IPS DF 19.7 (cell line): ENCODE measurements around the gene ST6GAL2.
A peak's percentile ranks its signal among the peaks of the same experiment; 100 is the strongest.

Experiments
- DNase-seq: peaks from one replicate; pipeline ENCODE4 v3.0.0-alpha.2; 2013; ENCODE audit warnings: low read depth, low spot score

ST6GAL2 gene

DNA sequence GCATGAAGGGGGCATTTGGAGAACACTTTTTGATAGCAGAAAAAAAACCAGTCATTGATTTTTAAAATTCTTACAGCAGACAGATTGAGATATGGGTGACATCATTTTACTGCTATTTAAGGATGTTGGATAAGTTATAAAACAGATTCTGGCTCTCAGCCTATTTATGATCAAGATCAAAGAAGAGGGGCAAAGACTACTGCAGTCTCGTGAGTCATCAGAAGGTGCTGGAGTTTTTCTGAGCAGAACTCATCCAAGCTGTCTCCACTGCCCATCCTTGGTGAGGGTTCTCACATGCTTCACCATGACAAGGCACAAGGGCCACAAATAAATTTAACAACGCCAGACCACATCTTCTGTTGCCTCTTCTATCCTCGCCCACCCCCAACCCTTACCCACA lies 58.8 kb downstream of the ST6GAL2 start:
- DNase-seq, result no peak

DNA sequence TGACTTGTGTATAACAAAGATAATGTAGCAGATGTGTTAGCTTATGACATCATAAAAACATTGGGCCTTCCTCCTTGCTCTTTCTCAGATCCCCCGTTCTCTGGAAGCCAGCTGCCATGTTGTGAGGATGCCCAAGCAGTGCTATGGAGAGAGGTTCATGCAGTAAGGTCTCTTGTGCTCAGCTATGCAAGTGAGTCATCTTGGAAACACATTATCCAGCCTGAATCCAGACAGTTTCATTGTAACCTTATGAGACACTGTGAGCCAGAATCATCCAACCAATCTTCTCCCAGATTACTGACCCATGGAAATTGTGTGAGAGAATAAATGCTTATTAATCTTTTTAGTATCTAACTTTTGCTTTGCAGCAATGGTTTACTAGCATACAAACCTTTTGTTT lies 60.8 kb downstream of the ST6GAL2 start:
- no peak for DNase-seq

DNA sequence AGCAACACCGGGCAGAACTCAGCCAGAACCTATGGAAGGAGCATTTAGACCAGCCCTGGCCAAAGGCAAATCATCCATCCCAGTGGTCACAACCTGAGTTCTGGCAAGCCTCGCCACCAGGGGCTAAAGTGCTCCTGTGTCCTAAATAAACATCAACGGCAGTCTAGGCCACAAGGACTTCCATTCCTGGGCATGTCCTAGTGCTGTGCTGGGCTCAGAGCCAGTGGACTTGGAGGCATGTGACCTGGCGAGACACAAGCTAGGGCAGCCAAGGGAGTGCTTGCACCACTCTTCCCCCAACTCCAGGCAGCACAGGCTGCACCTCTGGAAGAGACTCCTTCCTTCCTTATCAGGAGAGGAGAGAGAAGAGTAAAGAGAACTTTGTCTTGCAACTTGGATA lies 69.0 kb downstream of the ST6GAL2 start:
- no peak for DNase-seq

DNA sequence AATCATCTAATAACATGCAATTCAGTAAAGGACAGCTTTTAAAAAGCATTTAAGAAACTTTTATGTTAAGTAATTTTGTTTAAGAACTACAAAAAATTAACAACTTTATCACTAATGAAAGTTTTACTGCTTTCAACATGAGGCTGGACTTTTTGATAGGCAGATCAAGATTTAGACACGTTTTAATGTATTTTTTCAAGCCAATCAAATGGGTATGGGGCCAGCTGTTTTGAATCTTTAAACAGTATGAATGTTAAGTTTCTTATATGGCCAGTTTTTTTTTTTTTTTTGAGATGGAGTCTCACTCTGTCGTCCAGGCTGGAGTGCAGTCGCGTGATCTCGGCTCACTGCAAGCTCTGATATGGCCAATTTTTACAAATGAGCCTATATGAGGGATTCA lies 73.1 kb downstream of the ST6GAL2 start:
- DNase-seq, result no peak

DNA sequence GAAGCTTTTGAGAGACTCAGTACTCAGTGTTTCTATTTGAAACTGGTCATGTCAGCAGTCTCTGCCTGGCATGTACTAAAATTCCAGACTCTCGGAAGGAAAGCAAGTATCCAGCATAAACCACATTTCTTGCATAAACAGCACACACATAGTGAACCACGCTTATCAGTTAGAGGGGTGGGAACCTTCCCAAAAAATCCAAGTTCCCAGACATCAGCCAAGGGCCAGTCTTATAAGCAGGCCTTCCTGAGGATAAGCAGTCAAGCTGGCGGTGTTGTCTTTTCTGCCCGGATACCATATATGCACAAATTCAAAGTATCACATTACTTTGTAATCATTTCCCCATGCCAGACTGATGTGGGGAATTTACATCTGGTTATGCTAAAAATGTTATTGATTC lies 73.6 kb downstream of the ST6GAL2 start:
- no peak for DNase-seq

DNA sequence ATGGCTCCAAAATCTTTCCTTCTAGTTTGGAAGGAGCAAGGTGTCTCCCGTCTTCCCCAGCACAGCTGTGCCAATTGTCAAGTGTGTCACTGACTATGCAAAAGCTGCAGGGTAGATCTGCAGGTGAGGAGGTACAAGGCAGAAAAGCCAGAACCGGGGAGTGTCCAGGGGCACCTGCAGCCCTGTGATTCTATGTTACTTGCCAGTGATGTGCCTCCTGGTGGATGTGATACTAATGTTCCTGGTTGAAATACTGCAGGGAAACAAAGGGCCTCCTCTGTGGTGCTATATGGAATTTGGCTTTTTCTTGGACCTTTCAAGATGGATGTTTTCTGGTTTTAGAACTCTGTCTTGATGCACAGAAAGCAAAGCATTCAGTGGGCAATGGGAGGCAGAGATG lies 80.3 kb downstream of the ST6GAL2 start:
- no peak for DNase-seq

DNA sequence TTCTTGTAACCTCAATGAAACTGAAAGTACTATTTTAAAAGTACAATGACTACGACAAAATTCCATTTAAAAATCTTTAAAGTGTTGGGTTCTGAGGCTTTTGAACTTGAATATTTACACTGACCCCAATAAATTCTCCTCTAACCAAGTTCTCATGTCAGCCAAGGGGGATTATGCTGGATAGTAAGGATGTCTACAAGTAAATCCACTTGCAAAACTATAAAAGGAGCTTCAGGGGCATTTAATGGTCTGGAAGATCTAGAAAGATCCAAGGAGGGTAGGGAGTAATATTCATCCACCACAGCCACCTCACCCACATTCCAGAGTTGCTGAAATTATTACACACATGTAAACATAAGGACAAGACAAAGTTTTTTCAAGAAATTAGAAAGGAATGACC lies 81.8 kb downstream of the ST6GAL2 start:
- DNase-seq, result no peak

DNA sequence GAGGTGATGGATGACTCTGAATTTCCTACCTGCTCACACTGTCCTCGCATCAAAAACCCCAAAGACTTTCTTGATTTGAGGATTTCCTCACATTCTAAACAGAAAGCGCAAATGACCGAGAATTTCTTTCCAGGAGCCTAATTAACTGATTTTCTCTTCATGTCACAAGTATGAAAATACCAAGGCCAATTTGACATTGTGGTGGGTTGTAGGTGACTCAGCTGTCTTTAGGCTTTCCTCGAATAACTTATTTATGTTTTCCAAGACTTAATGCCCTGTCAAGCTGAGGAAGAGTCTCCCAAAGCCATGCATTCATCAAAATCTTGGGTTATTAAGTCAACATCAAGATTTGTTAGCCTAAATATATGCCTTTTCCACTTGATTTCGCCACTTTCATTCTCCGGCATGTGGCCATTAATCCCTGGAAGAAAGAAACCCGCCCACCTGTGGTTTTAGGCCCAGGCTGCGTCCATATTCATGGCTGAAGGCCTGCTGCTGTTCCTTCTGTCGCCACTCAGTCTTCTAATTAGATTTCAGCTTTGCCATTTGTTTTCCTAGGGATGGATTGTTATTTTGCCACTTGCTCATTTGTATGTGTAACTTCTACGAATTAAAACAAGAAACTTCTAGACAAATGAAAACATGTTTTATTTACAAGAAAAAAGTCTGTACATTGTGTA lies 84.9 kb downstream of the ST6GAL2 start:
- no peak for DNase-seq

DNA sequence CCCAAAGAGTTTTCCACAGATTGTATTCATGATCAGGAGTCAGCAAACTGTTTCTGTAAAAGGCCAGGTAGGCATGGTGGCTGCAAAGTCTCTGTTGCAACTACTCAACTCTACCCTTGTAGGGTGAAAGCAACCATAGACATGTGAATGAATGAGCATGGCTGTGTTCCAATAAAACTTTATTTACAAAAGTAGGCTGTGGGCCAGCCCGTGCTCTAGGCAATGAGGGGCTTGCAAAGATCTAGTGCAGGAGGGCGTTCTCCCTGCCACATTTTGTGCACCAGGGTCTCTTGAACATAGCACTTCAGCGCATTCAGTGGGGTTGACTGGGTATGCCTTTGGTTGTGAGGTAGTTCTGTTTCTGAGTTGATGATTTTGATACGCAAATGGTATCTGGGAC lies 85.8 kb downstream of the ST6GAL2 start:
- DNase-seq, result no peak

DNA sequence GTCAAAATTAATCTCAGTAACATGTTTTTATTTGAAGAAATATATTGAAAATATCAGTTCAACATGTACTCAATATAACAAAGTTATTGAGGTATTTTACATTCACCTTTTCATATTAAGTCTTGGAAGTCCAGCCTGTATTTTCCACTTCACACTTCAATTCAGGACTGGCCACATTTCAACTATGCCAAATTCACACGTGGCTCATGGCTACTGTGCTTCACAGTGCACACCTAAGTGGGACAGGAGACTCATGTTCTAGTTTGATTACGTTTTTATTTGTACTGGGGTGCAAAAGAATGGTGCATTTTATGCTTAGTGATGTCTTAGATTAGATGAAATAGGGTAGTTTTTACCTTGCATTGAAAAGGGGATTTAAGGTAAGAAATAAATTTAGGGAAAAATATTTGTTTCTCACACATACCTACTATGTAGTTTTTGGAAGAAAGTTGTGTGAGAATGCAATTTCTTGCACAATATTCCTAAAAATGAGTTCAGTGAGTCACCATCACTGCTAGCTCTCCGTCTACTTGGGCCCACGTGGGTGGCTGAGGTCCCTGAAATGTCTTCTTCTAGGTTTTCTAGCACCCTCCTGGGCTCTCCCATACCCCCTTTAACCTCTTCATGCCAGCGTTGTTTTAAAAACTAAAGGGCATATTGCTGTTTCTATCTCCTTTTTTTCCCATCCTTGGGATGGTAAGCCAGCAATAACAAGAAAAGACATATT lies 87.0 kb downstream of the ST6GAL2 start:
- no peak for DNase-seq

DNA sequence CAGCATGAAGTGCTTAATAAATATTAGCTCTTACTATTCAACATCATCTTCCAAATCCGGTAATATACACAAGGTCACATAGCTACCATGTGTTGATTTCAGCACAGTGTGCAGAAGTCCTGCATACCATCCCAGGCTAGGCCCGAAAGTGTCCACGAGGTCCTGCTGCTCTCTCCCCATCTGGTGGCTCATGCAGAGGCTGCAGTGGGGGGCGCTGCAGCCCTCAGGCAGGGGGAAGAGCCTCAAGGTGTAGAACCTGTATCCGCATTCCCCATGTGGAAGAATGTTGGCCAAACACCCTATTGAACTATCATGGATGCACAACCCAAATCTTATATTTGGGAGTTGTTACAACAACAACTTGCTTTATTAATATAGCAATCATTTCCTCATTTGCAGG lies 88.5 kb downstream of the ST6GAL2 start:
- DNase-seq, result no peak

DNA sequence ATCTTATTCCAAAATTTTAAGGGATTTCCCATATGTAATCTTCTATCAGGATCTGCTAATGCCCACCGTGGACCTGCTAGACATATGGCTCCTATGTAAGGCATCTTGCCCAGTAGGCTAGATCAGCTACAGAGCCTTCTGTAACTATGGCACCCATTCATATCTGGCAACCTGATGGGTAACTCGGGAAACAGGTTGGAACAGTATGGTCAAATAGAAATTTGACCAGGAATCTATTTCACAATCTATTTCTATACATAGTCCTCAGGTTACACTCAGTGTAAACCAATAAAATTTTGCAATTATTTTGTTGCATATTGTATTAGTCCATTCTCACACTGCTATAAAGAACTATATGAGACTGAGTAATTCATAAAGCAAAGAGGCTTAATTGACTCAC lies 93.3 kb downstream of the ST6GAL2 start:
- no peak for DNase-seq

DNA sequence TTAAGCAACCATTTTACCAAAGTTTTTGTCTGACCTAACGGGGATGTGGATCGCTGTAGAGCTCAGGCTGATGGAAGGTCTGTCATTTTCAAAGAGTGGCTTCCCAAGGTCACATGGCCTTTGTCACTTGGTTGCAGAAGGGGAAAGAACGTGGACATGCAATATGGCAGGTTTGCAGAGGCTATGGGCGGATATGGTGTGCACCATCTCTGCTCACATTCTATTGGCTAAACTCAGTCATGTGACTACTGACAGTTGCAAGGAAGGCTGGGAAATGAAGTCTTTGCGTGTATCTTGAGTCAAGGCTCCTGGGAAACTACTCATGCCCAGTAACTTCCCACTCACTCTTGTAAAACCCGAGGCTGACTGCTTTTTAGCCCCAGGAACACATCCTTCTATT lies 96.8 kb downstream of the ST6GAL2 start:
- DNase-seq, result peak; percentile 25

DNA sequence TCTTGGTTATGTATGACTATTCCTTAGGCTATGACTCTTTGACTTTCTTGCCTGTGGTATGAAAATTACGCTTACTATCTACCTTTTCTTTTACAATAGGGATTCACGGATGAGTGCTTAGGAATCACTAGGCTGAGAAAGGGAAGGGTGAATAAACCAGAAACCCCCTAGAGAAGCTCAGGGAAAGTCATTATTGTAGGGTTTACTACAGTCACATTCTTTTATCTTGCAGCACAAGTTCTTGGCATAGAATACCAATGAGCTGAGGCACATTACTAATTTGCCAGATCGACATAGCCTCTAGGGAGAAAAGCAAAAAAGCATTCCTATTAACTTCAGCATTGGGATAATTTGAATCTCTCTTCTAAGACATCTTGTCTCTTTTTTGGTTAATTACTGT lies 103.3 kb downstream of the ST6GAL2 start:
- no peak for DNase-seq

DNA sequence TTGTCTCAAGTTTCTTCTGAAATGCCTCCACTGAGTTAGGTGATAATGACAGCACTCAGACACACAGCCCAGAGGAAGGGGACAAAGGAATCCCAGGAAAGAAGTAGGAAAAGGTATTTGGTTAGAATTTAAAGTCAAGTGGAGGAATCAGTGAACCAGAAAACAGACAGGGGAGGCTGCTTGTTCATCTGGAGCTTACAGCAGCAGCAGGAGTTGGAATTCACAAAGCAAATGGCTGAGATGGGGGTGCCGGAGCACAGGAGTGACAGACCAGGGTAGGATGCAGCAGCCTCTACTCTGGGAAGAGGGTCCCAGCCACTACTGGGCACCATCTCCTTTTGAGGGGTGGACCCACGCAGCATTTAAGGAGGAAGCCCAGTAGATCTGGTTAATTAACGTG lies 104.8 kb downstream of the ST6GAL2 start:
- no peak for DNase-seq

DNA sequence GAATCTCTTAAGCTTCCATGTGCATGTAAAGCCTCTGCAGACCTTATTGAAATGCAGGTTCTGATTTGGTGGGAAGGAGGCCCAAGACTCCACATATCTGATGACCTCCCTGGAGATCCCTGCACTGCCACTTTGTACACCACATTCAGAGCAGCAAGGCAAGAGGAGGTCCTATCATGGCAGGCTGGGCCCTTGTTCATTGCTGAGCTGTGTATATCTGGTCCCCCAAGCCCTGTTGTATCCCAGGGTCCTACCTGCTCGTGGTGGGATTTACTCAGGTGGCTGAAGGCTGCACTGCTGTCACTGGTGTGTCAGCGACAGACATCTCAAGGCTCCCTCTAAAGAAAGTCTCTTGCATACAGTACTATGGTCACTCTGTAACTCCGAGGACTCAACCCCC lies 114.2 kb downstream of the ST6GAL2 start:
- DNase-seq, result no peak

DNA sequence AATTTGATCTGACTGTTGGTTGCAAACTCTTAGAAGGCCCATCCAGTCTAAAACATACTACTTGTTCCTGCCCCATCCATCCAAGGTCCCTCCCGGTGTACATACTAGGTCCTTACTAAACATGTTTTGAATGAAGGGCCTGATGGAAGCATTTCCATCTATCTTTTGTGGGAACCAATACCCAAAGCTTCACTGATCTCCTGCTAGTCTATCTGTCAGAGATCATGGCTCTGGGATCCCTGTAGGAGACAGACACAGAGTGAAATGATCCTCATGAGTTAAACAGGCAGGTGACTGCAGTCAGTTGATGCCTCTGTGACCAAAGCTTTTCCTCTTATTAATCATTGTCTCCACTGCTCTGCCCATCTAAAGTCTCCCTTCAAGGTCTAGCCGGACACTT lies 115.0 kb downstream of the ST6GAL2 start:
- DNase-seq, result no peak

DNA sequence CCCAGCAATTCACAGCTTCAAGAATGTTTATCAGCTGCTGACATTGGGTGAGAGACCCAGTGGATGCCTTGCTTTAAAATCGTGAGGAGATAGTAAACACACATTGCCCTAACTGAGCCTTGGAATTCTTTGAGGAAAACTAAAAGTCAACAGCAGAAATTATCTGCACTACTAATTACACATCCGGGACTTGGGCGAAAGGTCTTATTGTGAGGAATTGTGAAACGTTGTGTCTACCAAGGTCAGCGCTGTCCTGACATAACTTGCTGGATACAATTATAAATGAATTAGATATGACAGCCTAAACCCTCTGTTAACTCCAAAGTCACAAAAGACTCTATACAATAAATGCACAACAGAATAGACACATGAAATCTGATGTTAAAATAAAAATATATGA lies 121.4 kb downstream of the ST6GAL2 start:
- DNase-seq, result no peak

DNA sequence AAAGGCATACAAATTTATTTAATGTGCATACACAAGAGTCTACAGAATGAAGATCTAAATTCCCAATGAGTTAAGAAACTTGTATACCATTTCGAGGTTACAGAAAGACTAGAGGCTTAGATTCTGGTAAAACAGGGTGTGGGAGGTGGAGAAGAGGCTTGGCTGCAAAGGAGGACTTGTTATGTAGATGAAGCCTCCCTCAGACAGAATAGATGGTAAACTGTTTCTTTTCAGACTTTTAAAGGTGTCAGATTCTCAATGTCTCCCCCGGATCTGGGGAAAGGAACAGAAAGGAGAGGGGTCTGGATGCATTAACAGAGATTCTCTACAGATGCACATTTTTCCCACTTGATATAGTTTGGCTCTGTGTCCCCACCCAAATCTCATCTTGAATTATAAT lies 126.0 kb downstream of the ST6GAL2 start:
- DNase-seq, result peak; percentile 25

DNA sequence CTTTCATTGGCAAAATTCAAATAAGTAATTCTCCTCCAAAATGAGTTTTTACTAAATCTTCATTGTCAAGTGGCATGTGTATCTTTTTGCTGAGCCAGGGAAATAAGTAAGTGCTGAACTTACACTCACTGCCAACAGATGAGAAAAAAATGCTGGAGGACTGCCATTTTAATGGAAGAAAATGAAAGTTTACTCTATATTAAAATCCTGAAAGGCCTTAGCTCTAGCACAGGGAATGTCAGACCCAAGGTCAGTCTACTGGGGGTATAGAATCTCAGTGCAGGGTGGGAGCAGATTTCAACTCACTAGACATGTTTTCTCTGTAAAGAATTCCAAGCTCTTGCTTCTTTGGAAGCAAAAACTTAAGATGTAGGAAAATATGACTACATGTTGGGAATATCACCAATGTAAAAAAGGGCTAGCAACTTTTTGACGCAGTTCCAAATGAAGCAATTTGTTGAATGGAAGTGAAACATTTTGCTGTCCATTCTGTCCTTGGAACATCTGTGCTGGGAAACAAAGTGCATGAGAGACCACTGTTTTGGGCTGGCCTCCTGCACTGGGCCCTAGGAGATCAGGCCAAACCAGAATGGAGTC lies 127.0 kb downstream of the ST6GAL2 start:
- no peak for DNase-seq
